CD14-positive monocyte (primary cell): ENCODE results near the gene FLAD1. TPM values are rescaled to one million over a fixed set of nuclear protein-coding genes. Genes with fewer than 3 reads are reported as not detected.
A peak's percentile ranks its signal among the peaks of the same experiment; 100 is the strongest.

Experiments used
- DNase-seq, 3 donors: peaks; one replicate each; pipeline ENCODE4 v3.0.0-alpha.2; 2011 to 2022
- H2AFZ ChIP-seq: 2 replicates; pipeline ENCODE4 v1.6.0; 2012; ENCODE audit warnings: mild to moderate bottlenecking, low read depth, low read length, inconsistent platforms; ENCODE audit not compliant: insufficient read depth, poor library complexity, severe bottlenecking
- H3K27ac ChIP-seq, 2 donors: 1 replicate in 1 of 2; 2 replicates in 1 of 2; pipeline ENCODE4 v1.5.1; 2012 to 2013; ENCODE audit warnings: low read length in 2 of 2, control low read depth in 1 of 2, inconsistent platforms in 1 of 2, low read depth in 1 of 2, mild to moderate bottlenecking in 1 of 2
- H3K27me3 ChIP-seq, 2 donors: one replicate each; pipeline versions ENCODE4 v1.6.0 to v1.6.1; 2011 to 2013; ENCODE audit warnings: low read length in 2 of 2; ENCODE audit not compliant: control insufficient read depth in 2 of 2, insufficient read depth in 2 of 2
- H3K36me3 ChIP-seq, 2 donors: replicated peaks in 1 of 2; 1 replicate in 1 of 2; 2 replicates in 1 of 2; pipeline versions ENCODE4 v1.5.1 to v1.6.1; 2012 to 2013; ENCODE audit warnings: low read length in 2 of 2, control low read depth in 1 of 2, inconsistent platforms in 1 of 2, mild to moderate bottlenecking in 1 of 2; ENCODE audit not compliant: insufficient read depth in 2 of 2, control insufficient read depth in 1 of 2
- H3K4me1 ChIP-seq, 2 donors: 1 replicate in 1 of 2; 2 replicates in 1 of 2; pipeline versions ENCODE4 v1.5.1 to v1.6.1; 2012 to 2013; ENCODE audit warnings: low read length in 2 of 2, control low read depth in 1 of 2, inconsistent platforms in 1 of 2, mild to moderate bottlenecking in 1 of 2, moderate library complexity in 1 of 2; ENCODE audit not compliant: insufficient read depth in 2 of 2, control insufficient read depth in 1 of 2
- H3K4me2 ChIP-seq: replicated peaks from 2 replicates; pipeline ENCODE3; 2012; ENCODE audit warnings: low read length, moderate library complexity, mild to moderate bottlenecking; ENCODE audit not compliant: poor library complexity, severe bottlenecking; ENCODE audit errors: extremely low read depth
- H3K4me3 ChIP-seq, 3 experiments: fragments of 200-600 bp in 1 of 3; sonication (generic) in 1 of 3; replicated peaks in 1 of 3; 1 replicate in 2 of 3; 2 replicates in 1 of 3; pipeline ENCODE4 v1.5.1; 2011 to 2013; ENCODE audit warnings: low read length in 3 of 3, mild to moderate bottlenecking in 3 of 3, control low read depth in 2 of 3, low read depth in 2 of 3, inconsistent platforms in 1 of 3, moderate library complexity in 1 of 3
- H3K79me2 ChIP-seq: 2 replicates; pipeline ENCODE4 v1.6.0; 2012; ENCODE audit warnings: mild to moderate bottlenecking, control low read depth, inconsistent platforms, low read length, moderate library complexity; ENCODE audit not compliant: insufficient read depth
- H3K9ac ChIP-seq: 2 replicates; pipeline ENCODE4 v1.6.0; 2017; ENCODE audit warnings: low read length, mild to moderate bottlenecking; ENCODE audit not compliant: insufficient read depth, poor library complexity, severe bottlenecking
- H3K9me3 ChIP-seq, 2 donors: replicated peaks in 1 of 2; 1 replicate in 1 of 2; 2 replicates in 1 of 2; pipeline versions ENCODE4 v1.5.1 to v1.6.1; 2012 to 2013; ENCODE audit warnings: low read length in 2 of 2, control low read depth in 1 of 2; ENCODE audit not compliant: control insufficient read depth in 1 of 2, insufficient read depth in 1 of 2
- H4K20me1 ChIP-seq: 2 replicates; pipeline ENCODE4 v1.6.0; 2012; ENCODE audit warnings: mild to moderate bottlenecking, low read length, control low read depth, moderate library complexity; ENCODE audit not compliant: insufficient read depth
- H3K27ac Mint-ChIP-seq, 7 donors: one replicate each; pipeline ENCODE4 v1.8.0; 2020; ENCODE audit warnings: mild to moderate bottlenecking in 7 of 7, mixed read lengths in 7 of 7, moderate library complexity in 6 of 7, inconsistent platforms in 2 of 7
- H3K27me3 Mint-ChIP-seq, 3 donors: one replicate each; pipeline ENCODE4 v1.8.0; 2021 to 2022; ENCODE audit warnings: low read depth in 3 of 3, mild to moderate bottlenecking in 3 of 3, mixed read lengths in 3 of 3, moderate library complexity in 3 of 3, inconsistent platforms in 1 of 3
- H3K36me3 Mint-ChIP-seq, 2 donors: one replicate each; pipeline ENCODE4 v1.8.0; 2020; ENCODE audit warnings: mixed read lengths in 2 of 2, inconsistent platforms in 1 of 2, mild to moderate bottlenecking in 1 of 2
- H3K4me1 Mint-ChIP-seq: one replicate; pipeline ENCODE4 v1.8.0; 2020; ENCODE audit warnings: mild to moderate bottlenecking, mixed read lengths
- H3K4me3 Mint-ChIP-seq, 2 donors: one replicate each; pipeline ENCODE4 v1.8.0; 2020; ENCODE audit warnings: mild to moderate bottlenecking in 2 of 2, mixed read lengths in 2 of 2, moderate library complexity in 1 of 2
- H3K9me3 Mint-ChIP-seq, 7 donors: one replicate each; pipeline ENCODE4 v1.8.0; 2020 to 2022; ENCODE audit warnings: mixed read lengths in 7 of 7, mild to moderate bottlenecking in 6 of 7, moderate library complexity in 6 of 7, inconsistent platforms in 2 of 7
- WGBS: methylation state at CpG from one replicate; pipeline ENCODE4 v1.1.5; 2013; ENCODE audit warnings: missing lambda C conversion rate; ENCODE audit not compliant: insufficient coverage; 5-methylcytosine and 5-hydroxymethylcytosine counted together
- intact Hi-C, 2 donors: fragments of 100-400 bp; cut with micrococcal nuclease; formaldehyde crosslinking; loops; one replicate each; pipeline versions ENCODE4 v1.15.0 to v1.15.1; 2023
- polyA plus RNA-seq, 3 donors: library from polyadenylated mRNA; depleted of rRNA in 1 of 3; unstranded in 2 of 3; stranded (reverse) in 1 of 3; fragments of 300-500 nt in 2 of 3; fragments of >200 nt in 1 of 3; fragmentation: Illumina TruSeq in 2 of 3; gene quantifications; 1 replicate in 2 of 3; 2 replicates in 1 of 3; pipeline ENCODE4 v1.2.3, GENCODE V29; 2012 to 2021
- TF ChIP-seq, protein P1 (sequence below): fragments of 200-600 bp; IDR thresholded peaks from one replicate; pipeline ENCODE4 v1.8.0; 2022; ENCODE audit warnings: antibody characterized with exemption, mild to moderate bottlenecking

FLAD1 gene
- polyA plus RNA-seq, 3 donors, result 31.5 to 41.6 (median 35.1) TPM

DNA sequence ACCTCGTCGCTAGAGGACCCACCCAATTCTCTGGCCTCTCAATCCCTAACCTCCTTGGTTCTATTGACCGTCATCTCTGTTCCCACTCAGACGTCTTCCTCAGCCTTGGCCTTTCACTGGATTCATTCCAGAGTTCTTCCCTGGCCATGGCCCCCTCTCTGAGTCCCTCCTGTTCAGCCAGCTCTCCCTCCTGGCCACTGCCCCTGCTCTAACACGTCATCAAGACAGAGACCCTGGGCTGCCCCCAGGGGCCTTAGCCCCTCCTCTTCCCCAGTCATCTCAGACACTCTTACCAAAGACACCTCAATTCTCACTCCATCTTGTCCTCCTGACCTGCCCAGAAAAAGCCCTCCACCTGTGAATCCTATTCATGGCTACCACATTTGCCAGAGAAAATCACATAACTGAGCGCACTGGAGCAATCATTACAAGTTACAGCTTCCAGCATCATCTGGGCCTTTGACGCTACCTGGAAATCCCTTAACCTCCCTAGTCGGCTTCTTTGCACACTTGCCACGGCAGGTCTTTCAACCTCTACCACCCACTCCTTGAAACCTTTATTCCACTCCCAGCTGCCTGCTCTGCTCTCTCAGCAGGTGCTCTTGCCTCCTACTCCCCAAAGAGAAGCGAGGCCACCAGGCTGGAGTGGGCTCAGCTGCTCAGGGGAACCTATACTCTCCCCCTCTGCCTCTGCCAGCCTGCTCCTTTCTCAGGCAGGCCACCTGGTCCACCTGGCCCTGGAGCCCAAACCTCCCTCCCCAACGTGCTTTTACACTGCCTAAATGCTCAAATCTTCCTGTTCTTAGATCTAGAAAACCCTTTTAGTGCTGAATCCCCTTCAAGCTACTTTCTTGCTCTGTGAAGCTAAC is 36.5 kb downstream of the FLAD1 start:
- Histone ChIP-seq H3K9ac (no peak overlapping the region), H3K27ac (no peak overlapping the region), H3K4me3 (no peak overlapping the region), H3K79me2 (peaks cover 32% of the 10 kb centered on the region), H3K4me1 (peaks cover 43 to 52% of the 10 kb centered on the region in 2 donors), H3K9me3 (no peaks in the 10 kb centered on the region), H3K27me3 (no peaks in the 10 kb centered on the region), H3K36me3 (peaks cover 36 to 37% of the 10 kb centered on the region in 2 donors), H4K20me1 (peaks cover 73% of the 10 kb centered on the region), H3K4me2 (no peak overlapping the region), H2AFZ (no peak overlapping the region)
- 90% methylated on average over 11 of the region's 11 CpGs for WGBS
- TF ChIP-seq, protein P1, sequence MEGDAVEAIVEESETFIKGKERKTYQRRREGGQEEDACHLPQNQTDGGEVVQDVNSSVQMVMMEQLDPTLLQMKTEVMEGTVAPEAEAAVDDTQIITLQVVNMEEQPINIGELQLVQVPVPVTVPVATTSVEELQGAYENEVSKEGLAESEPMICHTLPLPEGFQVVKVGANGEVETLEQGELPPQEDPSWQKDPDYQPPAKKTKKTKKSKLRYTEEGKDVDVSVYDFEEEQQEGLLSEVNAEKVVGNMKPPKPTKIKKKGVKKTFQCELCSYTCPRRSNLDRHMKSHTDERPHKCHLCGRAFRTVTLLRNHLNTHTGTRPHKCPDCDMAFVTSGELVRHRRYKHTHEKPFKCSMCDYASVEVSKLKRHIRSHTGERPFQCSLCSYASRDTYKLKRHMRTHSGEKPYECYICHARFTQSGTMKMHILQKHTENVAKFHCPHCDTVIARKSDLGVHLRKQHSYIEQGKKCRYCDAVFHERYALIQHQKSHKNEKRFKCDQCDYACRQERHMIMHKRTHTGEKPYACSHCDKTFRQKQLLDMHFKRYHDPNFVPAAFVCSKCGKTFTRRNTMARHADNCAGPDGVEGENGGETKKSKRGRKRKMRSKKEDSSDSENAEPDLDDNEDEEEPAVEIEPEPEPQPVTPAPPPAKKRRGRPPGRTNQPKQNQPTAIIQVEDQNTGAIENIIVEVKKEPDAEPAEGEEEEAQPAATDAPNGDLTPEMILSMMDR, result no peak
- no peak for DNase-seq
- H3K9me3 Mint-ChIP-seq, result peaks cover 0 to 2% (median 0%) of the 10 kb centered on the region in 7 donors
- peaks cover 0 to 6% (median 5%) of the 10 kb centered on the region in 3 donors for H3K27me3 Mint-ChIP-seq
- peaks cover 56% of the 10 kb centered on the region for H3K4me1 Mint-ChIP-seq
- H3K36me3 Mint-ChIP-seq, result peaks cover 29 to 45% of the 10 kb centered on the region in 2 donors
- intact Hi-C loops, result loop anchor here in 1 of 2 donors (5.0 kb wide), 2 partner anchors 37 to 57 kb away; partner anchors contain the start of genes FLAD1 and PYGO2
- peak overlapping the region in 5 of 7 donors; percentile 20 to 65 (median 55) for H3K27ac Mint-ChIP-seq
- no peak overlapping the region for H3K4me3 Mint-ChIP-seq

DNA sequence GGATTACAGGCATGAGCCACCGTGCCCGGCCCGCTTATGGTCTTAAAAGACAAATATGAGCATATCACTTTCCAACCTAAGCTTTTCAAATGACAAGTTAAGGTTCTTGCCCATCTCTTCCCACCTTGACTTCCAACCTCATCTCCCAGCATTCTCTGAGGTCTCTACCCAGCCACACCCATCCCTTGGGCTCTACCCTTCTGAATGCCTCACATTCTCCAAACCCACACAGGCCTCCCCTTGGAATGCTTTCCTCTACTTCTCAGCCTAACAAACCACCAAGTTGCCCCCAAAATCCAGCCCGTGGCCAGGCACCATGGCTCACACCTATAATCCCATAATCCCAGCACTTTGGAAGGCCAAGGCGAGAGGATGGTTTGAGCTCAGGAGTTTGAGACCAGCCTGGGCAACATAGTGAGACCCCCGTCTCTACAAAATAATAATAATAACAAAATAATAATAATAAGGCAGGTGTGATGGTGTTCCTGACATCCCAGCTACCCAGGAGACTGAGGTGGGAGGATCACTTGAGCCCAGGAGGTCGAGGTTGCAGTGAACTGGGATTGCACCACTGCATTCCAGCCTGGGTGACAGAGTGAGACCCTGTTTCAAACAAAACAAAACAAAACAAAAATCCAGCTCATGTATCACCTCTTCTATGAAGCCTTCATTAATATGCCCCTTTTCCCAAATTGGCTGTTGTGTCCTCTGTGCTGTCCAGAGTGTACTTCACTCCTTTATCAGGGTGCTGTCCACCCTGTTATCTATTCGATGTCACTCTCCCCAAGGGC is 39.2 kb downstream of the FLAD1 start:
- intact Hi-C loops, result no loop called here
- TF ChIP-seq, protein P1, result no peak
- Mint-ChIP-seq H3K27ac (peak overlapping the region in 2 of 7 donors; percentile 70 to 78), H3K9me3 (peaks cover 0 to 2% (median 0%) of the 10 kb centered on the region in 7 donors), H3K27me3 (peaks cover 0 to 9% (median 5%) of the 10 kb centered on the region in 3 donors), H3K36me3 (peaks cover 13 to 22% of the 10 kb centered on the region in 2 donors), H3K4me1 (peaks cover 46% of the 10 kb centered on the region), H3K4me3 (no peak overlapping the region)
- peaks cover 17 to 25% of the 10 kb centered on the region in 2 donors for H3K4me1 ChIP-seq
- no peak overlapping the region for H3K4me3 ChIP-seq
- H3K36me3 ChIP-seq, result peaks cover 11 to 13% of the 10 kb centered on the region in 2 donors
- peaks cover 7% of the 10 kb centered on the region for H3K79me2 ChIP-seq
- peak overlapping the region in 1 of 2 donors; percentile 20 for H3K27ac ChIP-seq
- no peak overlapping the region for H2AFZ ChIP-seq
- no peaks in the 10 kb centered on the region for H3K27me3 ChIP-seq
- no peaks in the 10 kb centered on the region for H3K9me3 ChIP-seq
- H4K20me1 ChIP-seq, result peaks cover 46% of the 10 kb centered on the region
- H3K4me2 ChIP-seq, result no peak overlapping the region
- WGBS, result 96% methylated on average over 5 of the region's 8 CpGs
- H3K9ac ChIP-seq, result no peak overlapping the region
- no peak for DNase-seq
